IMR-90 (cell line): Measurements from ENCODE around the gene PHAX. TPM values are rescaled to one million over a fixed set of nuclear protein-coding genes. Genes with fewer than 3 reads are reported as not detected.

Experiments
- ATAC-seq: fragments of 200-7000 bp; cut with Tn5 transposase; 2 replicates; pipeline ENCODE4 v1.9.1; 2020; ENCODE audit warnings: low read depth, mild to moderate bottlenecking, moderate library complexity
- BruUV-seq: library from RNA; stranded (reverse); fragments of 400-500 nt; replicated peaks from 2 replicates; lab custom pipeline; 2021; lab: Mats Ljungman, UMichigan
- CTCF ChIA-PET: fragments of 300-600 bp; formaldehyde crosslinking; extraction: SDS; loops from one replicate; lab custom pipeline; 2021; ENCODE audit warnings: antibody characterized with exemption; lab: Yijun Ruan, JAX
- POLR2A ChIA-PET: fragments of 300-600 bp; sonication (Branson Sonifier 250); formaldehyde crosslinking; loops from one replicate; lab custom pipeline; 2022; ENCODE audit warnings: antibody characterized with exemption; ENCODE audit not compliant: unreplicated experiment; lab: Charles Lee
- DNase-seq: peaks from one replicate; pipeline ENCODE4 v3.0.0; 2013
- H2AFZ ChIP-seq: replicated peaks from 2 replicates; pipeline ENCODE3; 2013; ENCODE audit warnings: low read length, mild to moderate bottlenecking; ENCODE audit not compliant: poor library complexity
- H2AK5ac ChIP-seq: 2 replicates; pipeline ENCODE4 v1.6.1; 2013; ENCODE audit warnings: low read depth, low read length, inconsistent platforms
- H2AK9ac ChIP-seq: replicated peaks from 2 replicates; pipeline ENCODE3; 2013; ENCODE audit warnings: mild to moderate bottlenecking, low read depth, low read length, moderate library complexity; ENCODE audit not compliant: poor library complexity
- H2BK120ac ChIP-seq: 2 replicates; pipeline ENCODE4 v1.6.1; 2013; ENCODE audit warnings: low read depth, low read length, inconsistent platforms
- H2BK15ac ChIP-seq: 3 replicates; pipeline ENCODE4 v1.6.1; 2013; ENCODE audit warnings: low read depth, low read length, inconsistent platforms
- H2BK20ac ChIP-seq: 2 replicates; pipeline ENCODE4 v1.6.1; 2013; ENCODE audit warnings: low read depth, mild to moderate bottlenecking, inconsistent platforms, low read length, moderate library complexity
- H2BK5ac ChIP-seq: 2 replicates; pipeline ENCODE4 v1.6.1; 2013; ENCODE audit warnings: mild to moderate bottlenecking, low read depth, low read length, inconsistent platforms; ENCODE audit not compliant: poor library complexity, severe bottlenecking
- H3K14ac ChIP-seq: replicated peaks from 2 replicates; pipeline ENCODE4 v1.6.1; 2013; ENCODE audit warnings: low read depth, low read length, inconsistent platforms
- H3K18ac ChIP-seq: 2 replicates; pipeline ENCODE4 v1.6.1; 2013; ENCODE audit warnings: low read depth, low read length, control low read depth
- H3K23ac ChIP-seq: 2 replicates; pipeline ENCODE4 v1.6.1; 2013; ENCODE audit warnings: low read depth, low read length, inconsistent platforms
- H3K27ac ChIP-seq: 2 replicates; pipeline ENCODE4 v1.5.1; 2013; ENCODE audit warnings: mild to moderate bottlenecking, control low read depth, low read length; ENCODE audit not compliant: insufficient read depth
- H3K27me3 ChIP-seq: 2 replicates; pipeline ENCODE4 v1.6.1; 2013; ENCODE audit warnings: low read length; ENCODE audit not compliant: control insufficient read depth, insufficient read depth
- H3K36me3 ChIP-seq: 2 replicates; pipeline ENCODE4 v1.6.1; 2013; ENCODE audit warnings: low read length, mixed read lengths; ENCODE audit not compliant: control insufficient read depth, insufficient read depth
- H3K4ac ChIP-seq: 2 replicates; pipeline ENCODE4 v1.6.1; 2013; ENCODE audit warnings: low read depth, low read length, inconsistent platforms
- H3K4me1 ChIP-seq: 2 replicates; pipeline ENCODE4 v1.6.1; 2013; ENCODE audit warnings: low read length, mixed read lengths; ENCODE audit not compliant: control insufficient read depth, insufficient read depth
- H3K4me2 ChIP-seq: 2 replicates; pipeline ENCODE4 v1.6.1; 2013; ENCODE audit warnings: low read depth, mild to moderate bottlenecking, control low read depth, low read length, moderate library complexity
- H3K4me3 ChIP-seq: 2 replicates; pipeline ENCODE4 v1.5.1; 2013; ENCODE audit warnings: low read depth, mild to moderate bottlenecking, control low read depth, low read length, moderate library complexity; ENCODE audit not compliant: insufficient read depth
- H3K56ac ChIP-seq: 2 replicates; pipeline ENCODE4 v1.6.1; 2013; ENCODE audit warnings: low read length, inconsistent platforms; ENCODE audit not compliant: insufficient read depth; ENCODE audit errors: extremely low read depth
- H3K79me1 ChIP-seq, 2 experiments: 2 replicates each; pipeline ENCODE4 v1.6.1; 2013; ENCODE audit warnings: low read length in 2 of 2, inconsistent platforms in 1 of 2, low read depth in 1 of 2
- H3K9ac ChIP-seq: 2 replicates; pipeline ENCODE4 v1.6.1; 2013; ENCODE audit warnings: low read depth, low read length, control low read depth
- H3K9me1 ChIP-seq: 2 replicates; pipeline ENCODE4 v1.6.1; 2013; ENCODE audit warnings: low read length, inconsistent platforms; ENCODE audit not compliant: insufficient read depth
- H3K9me3 ChIP-seq: 2 replicates; pipeline ENCODE4 v1.6.1; 2013; ENCODE audit warnings: low read length; ENCODE audit not compliant: control insufficient read depth, insufficient read depth
- H4K20me1 ChIP-seq: 2 replicates; pipeline ENCODE4 v1.6.1; 2013; ENCODE audit warnings: low read length, inconsistent platforms; ENCODE audit not compliant: insufficient read depth
- H4K5ac ChIP-seq: 2 replicates; pipeline ENCODE4 v1.6.1; 2013; ENCODE audit warnings: mild to moderate bottlenecking, low read depth, low read length, control low read depth
- H4K8ac ChIP-seq, 2 experiments: 2 replicates each; pipeline ENCODE4 v1.6.1; 2013; ENCODE audit warnings: low read depth in 2 of 2, low read length in 2 of 2, control low read depth in 1 of 2, inconsistent platforms in 1 of 2
- H4K91ac ChIP-seq: 2 replicates; pipeline ENCODE4 v1.6.1; 2013; ENCODE audit warnings: low read depth, low read length, inconsistent platforms; ENCODE audit not compliant: insufficient read depth
- CTCF ChIP-seq: conservative IDR thresholded peaks from 2 replicates; pipeline ENCODE4 v1.5.1; 2012; ENCODE audit warnings: mild to moderate bottlenecking, low read depth, low read length, improper control_type of control experiment
- MAZ ChIP-seq: IDR thresholded peaks from 2 replicates; pipeline ENCODE4 v1.6.1; 2012; ENCODE audit warnings: low read depth, mild to moderate bottlenecking, low read length, improper control_type of control experiment, moderate library complexity, borderline replicate concordance
- MXI1 ChIP-seq: IDR thresholded peaks from 2 replicates; pipeline ENCODE4 v1.6.1; 2012; ENCODE audit warnings: low read depth, mild to moderate bottlenecking, low read length, moderate library complexity, borderline replicate concordance
- NFE2L2 ChIP-seq: fragments of 150-350 bp; IDR thresholded peaks from 2 replicates; pipeline ENCODE4 v1.6.1; 2016; ENCODE audit warnings: low read depth, mild to moderate bottlenecking, low read length
- POLR2A ChIP-seq: IDR thresholded peaks from 2 replicates; pipeline ENCODE4 v1.6.1; 2012; ENCODE audit warnings: mild to moderate bottlenecking, low read depth, low read length
- SMC3 ChIP-seq: fragments of 150-350 bp; IDR thresholded peaks from 2 replicates; pipeline ENCODE4 v1.6.1; 2016; ENCODE audit warnings: low read depth, mild to moderate bottlenecking, antibody characterized with exemption, low read length, moderate library complexity
- WGBS, 2 experiments: methylation state at CpG; one replicate each; pipeline versions ENCODE4 v1.1.5 to v1.1.7; 2013; ENCODE audit warnings: missing lambda C conversion rate in 2 of 2; ENCODE audit not compliant: insufficient read length in 1 of 2; ENCODE audit errors: extremely low coverage in 2 of 2; 5-methylcytosine and 5-hydroxymethylcytosine counted together
- dilution Hi-C: fragments of 300-500 bp; cut with HindIII; formaldehyde crosslinking; loops from one replicate; pipeline ENCODE4 v1.14.3; 2018; ENCODE audit warnings: low sequenced_read_pairs; ENCODE audit not compliant: unreplicated experiment
- in situ Hi-C: fragments of 300-500 bp; cut with MboI; formaldehyde crosslinking; loops from 3 replicates; pipeline ENCODE4 v1.14.3; 2019; ENCODE audit warnings: low sequenced_read_pairs, inconsistent platforms, mixed read lengths
- intact Hi-C: fragments of 100-400 bp; cut with micrococcal nuclease; formaldehyde crosslinking; loops from 2 replicates; pipeline ENCODE4 v1.10.0; 2022
- polyA plus RNA-seq, 3 experiments: library from polyadenylated mRNA; depleted of rRNA; stranded (reverse); fragments of >200 nt; gene quantifications; 2 replicates each; pipeline ENCODE4 v1.2.3, GENCODE V29; 2012; ENCODE audit warnings: low replicate concordance in 1 of 3
- total RNA-seq: library from RNA; depleted of rRNA; stranded (reverse); fragments of >200 nt; gene quantifications from 2 replicates; pipeline ENCODE4 v1.2.3, GENCODE V29; 2012

Gene PHAX
- total and polyA plus RNA-seq, 2 of the 4 experiments (the other 2 are of a cell fraction) = 32.5 to 46.4 TPM

DNA sequence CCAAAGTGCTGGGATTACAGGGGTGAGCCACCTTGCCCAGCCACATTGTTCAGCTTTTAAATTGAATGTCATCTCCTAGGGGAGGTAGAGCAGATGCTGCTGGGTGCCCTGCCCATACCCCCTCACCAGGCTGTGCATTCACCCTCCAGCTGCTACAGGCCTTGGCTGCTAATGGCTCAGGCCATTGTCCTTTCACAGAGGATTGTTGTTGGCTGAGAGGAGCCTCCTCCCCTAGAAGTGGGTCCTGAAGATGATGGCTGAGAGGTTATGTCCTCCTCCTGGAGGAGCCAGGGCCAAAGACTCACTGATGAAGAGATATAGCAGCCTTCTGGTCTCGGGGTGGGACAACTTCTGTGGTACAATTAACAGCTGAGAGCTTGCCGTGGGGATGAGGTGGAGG is 74.6 kb downstream of the PHAX start:
- no peak overlapping the region for H2BK5ac ChIP-seq
- H4K20me1 ChIP-seq = no peaks in the 10 kb centered on the region
- no peak overlapping the region for H2BK20ac ChIP-seq
- TF ChIP-seq MXI1 (no peak), MAZ (no peak), SMC3 (no peak), CTCF (no peak), NFE2L2 (no peak), POLR2A (no peak)
- no peak overlapping the region for H3K14ac ChIP-seq
- no peak overlapping the region for H2BK120ac ChIP-seq
- H3K23ac ChIP-seq = no peak overlapping the region
- no CpG with 5 or more reads among the region's 2 CpGs for WGBS, 2 experiments
- H4K5ac ChIP-seq = no peak overlapping the region
- DNase-seq (no peak), ATAC-seq (no peak)
- H2AK5ac ChIP-seq = no peak overlapping the region
- no peaks in the 10 kb centered on the region for H3K79me1 ChIP-seq
- BruUV-seq = no TSS peak
- no peak overlapping the region for H4K91ac ChIP-seq
- no peak overlapping the region for H3K4ac ChIP-seq
- dilution Hi-C loops (no loop called here), intact Hi-C loops (no loop called here), in situ Hi-C loops (loop anchor here (5.0 to 10.0 kb wide), 3 partner anchors 99 to 639 kb away; partner anchors contain the start of gene LMNB1)
- no peaks in the 10 kb centered on the region for H3K9me1 ChIP-seq
- no peak overlapping the region for H2AFZ ChIP-seq
- no peaks in the 10 kb centered on the region for H3K36me3 ChIP-seq
- H4K8ac ChIP-seq = no peak overlapping the region
- no peak overlapping the region for H3K56ac ChIP-seq
- no peaks in the 10 kb centered on the region for H3K9me3 ChIP-seq
- ChIA-PET POLR2A (no interaction called here), CTCF (interaction anchor here (0.6 to 2.2 kb wide), 8 partner anchors 10 to 288 kb away, joined by 3 to 8 read pairs (median 4); no protein-coding TSS in a partner anchor)
- H3K4me3 ChIP-seq = no peak overlapping the region
- no peak overlapping the region for H3K9ac ChIP-seq
- H3K18ac ChIP-seq = no peak overlapping the region
- no peak overlapping the region for H3K4me2 ChIP-seq
- H3K27ac ChIP-seq = no peak overlapping the region
- no peaks in the 10 kb centered on the region for H3K4me1 ChIP-seq
- no peak overlapping the region for H2AK9ac ChIP-seq
- no peaks in the 10 kb centered on the region; the same call in 1 of the 2 replicates for H3K27me3 ChIP-seq
- no peak overlapping the region for H2BK15ac ChIP-seq
